ENCODE results near the gene HACL1. TPM values are rescaled to one million over a fixed set of nuclear protein-coding genes. Genes with fewer than 3 reads are reported as not detected.

HACL1 gene
- total and polyA plus RNA-seq, 10 of the 15 experiments (the other 5 are each of a cell fraction or from before 2014, with no cell fraction given), result 19.4 to 48.7 (median 30.1) TPM

DNA sequence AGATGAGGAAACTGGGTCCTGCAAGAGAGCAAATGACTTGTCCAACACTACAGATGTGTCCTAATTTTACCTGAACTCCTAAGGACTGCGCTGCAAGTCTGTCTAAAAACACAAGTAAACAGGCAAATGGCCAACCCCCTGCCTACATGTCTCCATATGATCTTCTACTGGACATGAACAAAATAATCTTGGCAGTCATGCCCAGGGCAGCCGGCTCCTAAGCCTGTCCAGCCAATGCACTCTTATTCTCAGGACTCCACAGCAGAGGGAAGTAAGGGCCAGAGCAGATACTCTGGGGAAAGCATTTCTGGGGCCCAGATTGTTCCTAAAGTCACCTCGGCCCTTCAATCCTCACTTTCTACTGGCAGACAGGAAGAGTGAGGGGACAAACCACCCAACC, 90.2 kb downstream of the HACL1 start (continued):
- TF ChIP-seq, protein P1, sequence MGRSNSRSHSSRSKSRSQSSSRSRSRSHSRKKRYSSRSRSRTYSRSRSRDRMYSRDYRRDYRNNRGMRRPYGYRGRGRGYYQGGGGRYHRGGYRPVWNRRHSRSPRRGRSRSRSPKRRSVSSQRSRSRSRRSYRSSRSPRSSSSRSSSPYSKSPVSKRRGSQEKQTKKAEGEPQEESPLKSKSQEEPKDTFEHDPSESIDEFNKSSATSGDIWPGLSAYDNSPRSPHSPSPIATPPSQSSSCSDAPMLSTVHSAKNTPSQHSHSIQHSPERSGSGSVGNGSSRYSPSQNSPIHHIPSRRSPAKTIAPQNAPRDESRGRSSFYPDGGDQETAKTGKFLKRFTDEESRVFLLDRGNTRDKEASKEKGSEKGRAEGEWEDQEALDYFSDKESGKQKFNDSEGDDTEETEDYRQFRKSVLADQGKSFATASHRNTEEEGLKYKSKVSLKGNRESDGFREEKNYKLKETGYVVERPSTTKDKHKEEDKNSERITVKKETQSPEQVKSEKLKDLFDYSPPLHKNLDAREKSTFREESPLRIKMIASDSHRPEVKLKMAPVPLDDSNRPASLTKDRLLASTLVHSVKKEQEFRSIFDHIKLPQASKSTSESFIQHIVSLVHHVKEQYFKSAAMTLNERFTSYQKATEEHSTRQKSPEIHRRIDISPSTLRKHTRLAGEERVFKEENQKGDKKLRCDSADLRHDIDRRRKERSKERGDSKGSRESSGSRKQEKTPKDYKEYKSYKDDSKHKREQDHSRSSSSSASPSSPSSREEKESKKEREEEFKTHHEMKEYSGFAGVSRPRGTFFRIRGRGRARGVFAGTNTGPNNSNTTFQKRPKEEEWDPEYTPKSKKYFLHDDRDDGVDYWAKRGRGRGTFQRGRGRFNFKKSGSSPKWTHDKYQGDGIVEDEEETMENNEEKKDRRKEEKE (IDR thresholded peaks at IDR 0.05), result no peak
- TF ChIP-seq SP1 (IDR thresholded peaks at IDR 0.05; ENCODE audit: low read depth, low read length), result no peak
- TF ChIP-seq RAD21 (IDR thresholded peaks at IDR 0.05; ENCODE audit: insufficient read depth, low read depth, low read length), result no peak
- TF ChIP-seq KDM1A (IDR thresholded peaks at IDR 0.05; ENCODE audit: borderline replicate concordance), result no peak
- TF ChIP-seq RUNX3 (IDR thresholded peaks at IDR 0.05; ENCODE audit: low read length), result no peak
- TF ChIP-seq HDAC6 (IDR thresholded peaks at IDR 0.05; ENCODE audit: unreplicated experiment), result no peak
- TF ChIP-seq ATF7 (IDR thresholded peaks at IDR 0.05; ENCODE audit: low read depth), result no peak
- TF ChIP-seq RCOR1 (conservative IDR thresholded peaks at IDR 0.05; ENCODE audit: low read depth, low read length), result no peak
- no peak for TF ChIP-seq BACH1 (IDR thresholded peaks at IDR 0.05; ENCODE audit: borderline replicate concordance)
- no peak for TF ChIP-seq KLF5 (IDR thresholded peaks at IDR 0.05; ENCODE audit: partially characterized antibody)

Other genes with a start within 250 kb of the HACL1 start
- 13.8 and 17.2 TPM in 2 replicates for gene METTL6, start 174.0 kb downstream of the HACL1 start, total RNA-seq (2014; rRNA removed)
- gene METTL6, start 174.0 kb downstream of the HACL1 start, total RNA-seq (2014; rRNA removed; fragmentation: Illumina TruSeq; extraction: Trizol), result 22.1 and 25.9 TPM in 2 replicates
- gene METTL6, start 174.0 kb downstream of the HACL1 start, total RNA-seq (2021), result 11.7 and 14.4 TPM in 2 replicates
- 21.2 and 26.0 TPM in 2 replicates for gene METTL6, start 174.0 kb downstream of the HACL1 start, polyA plus RNA-seq (2011; rRNA removed)
- 21.5 and 29.3 TPM in 2 replicates for gene METTL6, start 174.0 kb downstream of the HACL1 start, polyA plus RNA-seq (2014; fragmentation: Illumina TruSeq; extraction: Trizol)
- gene METTL6, start 174.0 kb downstream of the HACL1 start, polyA plus RNA-seq (2014; fragmentation: Nextera tagmentation; extraction: Ambion mirVana), result 10 to 100 TPM; 27.4 to 29.6 TPM
- gene METTL6, start 174.0 kb downstream of the HACL1 start, polyA plus RNA-seq (2014; rRNA removed), result 17.0 and 19.1 TPM in 2 replicates
- 10 to 100 TPM; 16.3 to 20.3 TPM for gene METTL6, start 174.0 kb downstream of the HACL1 start, polyA plus RNA-seq (2016; fragmentation: Nextera tagmentation; extraction: Ambion mirVana)
- 20.4 and 21.6 TPM in 2 replicates for gene EAF1, start 174.0 kb downstream of the HACL1 start, total RNA-seq (2014; rRNA removed)
- gene EAF1, start 174.0 kb downstream of the HACL1 start, total RNA-seq (2014; rRNA removed; fragmentation: Illumina TruSeq; extraction: Trizol), result 16.1 and 16.5 TPM in 2 replicates
- 15.8 and 17.2 TPM in 2 replicates for gene EAF1, start 174.0 kb downstream of the HACL1 start, total RNA-seq (2021)
- gene EAF1, start 174.0 kb downstream of the HACL1 start, polyA plus RNA-seq (2011; rRNA removed), result 21.3 and 24.6 TPM in 2 replicates
- gene EAF1, start 174.0 kb downstream of the HACL1 start, polyA plus RNA-seq (2014; fragmentation: Illumina TruSeq; extraction: Trizol), result 16.0 and 18.7 TPM in 2 replicates
- 1 to 10 TPM; 6.8 to 9.2 TPM for gene EAF1, start 174.0 kb downstream of the HACL1 start, polyA plus RNA-seq (2014; fragmentation: Nextera tagmentation; extraction: Ambion mirVana)
- gene EAF1, start 174.0 kb downstream of the HACL1 start, polyA plus RNA-seq (2014; rRNA removed), result 15.4 and 16.4 TPM in 2 replicates
- 10 to 100 TPM; 12.7 to 13.0 TPM for gene EAF1, start 174.0 kb downstream of the HACL1 start, polyA plus RNA-seq (2016; fragmentation: Nextera tagmentation; extraction: Ambion mirVana)
- gene COLQ, start 79.9 kb downstream of the HACL1 start, total RNA-seq (2014; rRNA removed), result 0.49 and 2.7 TPM in 2 replicates
- gene COLQ, start 79.9 kb downstream of the HACL1 start, total RNA-seq (2014; rRNA removed; fragmentation: Illumina TruSeq; extraction: Trizol), result 0.67 and 0.92 TPM in 2 replicates
- gene COLQ, start 79.9 kb downstream of the HACL1 start, total RNA-seq (2021), result 0.72 and 0.96 TPM in 2 replicates
- 1.2 and 1.8 TPM in 2 replicates for gene COLQ, start 79.9 kb downstream of the HACL1 start, polyA plus RNA-seq (2011; rRNA removed)
- 1.1 and 1.6 TPM in 2 replicates for gene COLQ, start 79.9 kb downstream of the HACL1 start, polyA plus RNA-seq (2014; fragmentation: Illumina TruSeq; extraction: Trizol)
- under 1 TPM; 0.13 to 0.29 TPM for gene COLQ, start 79.9 kb downstream of the HACL1 start, polyA plus RNA-seq (2014; fragmentation: Nextera tagmentation; extraction: Ambion mirVana)
- 1.1 and 1.3 TPM in 2 replicates for gene COLQ, start 79.9 kb downstream of the HACL1 start, polyA plus RNA-seq (2014; rRNA removed)
- under 1 TPM; 0.33 to 0.68 TPM for gene COLQ, start 79.9 kb downstream of the HACL1 start, polyA plus RNA-seq (2016; fragmentation: Nextera tagmentation; extraction: Ambion mirVana)
- gene BTD, start 176 bp upstream of the HACL1 start, total RNA-seq (2014; rRNA removed), result 4.6 and 5.0 TPM in 2 replicates
- gene BTD, start 176 bp upstream of the HACL1 start, total RNA-seq (2014; rRNA removed; fragmentation: Illumina TruSeq; extraction: Trizol), result 2.9 and 3.4 TPM in 2 replicates
- 4.0 and 4.5 TPM in 2 replicates for gene BTD, start 176 bp upstream of the HACL1 start, total RNA-seq (2021)
- gene BTD, start 176 bp upstream of the HACL1 start, polyA plus RNA-seq (2011; rRNA removed), result 9.4 and 10.3 TPM in 2 replicates
- gene BTD, start 176 bp upstream of the HACL1 start, polyA plus RNA-seq (2014; fragmentation: Illumina TruSeq; extraction: Trizol), result 3.9 and 5.6 TPM in 2 replicates
- gene BTD, start 176 bp upstream of the HACL1 start, polyA plus RNA-seq (2014; fragmentation: Nextera tagmentation; extraction: Ambion mirVana), result 1 to 10 TPM; 6.1 to 9.2 TPM
- gene BTD, start 176 bp upstream of the HACL1 start, polyA plus RNA-seq (2014; rRNA removed), result 3.5 and 5.7 TPM in 2 replicates
- 1 to 10 TPM; 4.6 to 5.5 TPM for gene BTD, start 176 bp upstream of the HACL1 start, polyA plus RNA-seq (2016; fragmentation: Nextera tagmentation; extraction: Ambion mirVana)
- 48.9 and 58.5 TPM in 2 replicates for gene ANKRD28, start 196.4 kb upstream of the HACL1 start, total RNA-seq (2014; rRNA removed)
- gene ANKRD28, start 196.4 kb upstream of the HACL1 start, total RNA-seq (2014; rRNA removed; fragmentation: Illumina TruSeq; extraction: Trizol), result 58.9 and 65.4 TPM in 2 replicates
- gene ANKRD28, start 196.4 kb upstream of the HACL1 start, total RNA-seq (2021), result 51.9 and 55.4 TPM in 2 replicates
- gene ANKRD28, start 196.4 kb upstream of the HACL1 start, polyA plus RNA-seq (2011; rRNA removed), result 105 and 132 TPM in 2 replicates
- 42.3 and 50.2 TPM in 2 replicates for gene ANKRD28, start 196.4 kb upstream of the HACL1 start, polyA plus RNA-seq (2014; fragmentation: Illumina TruSeq; extraction: Trizol)
- 10 to 100 TPM; 12.3 to 13.7 TPM for gene ANKRD28, start 196.4 kb upstream of the HACL1 start, polyA plus RNA-seq (2014; fragmentation: Nextera tagmentation; extraction: Ambion mirVana)
- gene ANKRD28, start 196.4 kb upstream of the HACL1 start, polyA plus RNA-seq (2014; rRNA removed), result 34.3 and 36.2 TPM in 2 replicates
- 10 to 100 TPM; 11.2 to 20.6 TPM for gene ANKRD28, start 196.4 kb upstream of the HACL1 start, polyA plus RNA-seq (2016; fragmentation: Nextera tagmentation; extraction: Ambion mirVana)

Data from GM12878 (cell line).